HUES48 (cell line): Measurements from ENCODE around the gene OSBPL3.
"Not testable (repeated sequence)": the region's sequence is repeated elsewhere in the genome, so short reads cannot be mapped to it uniquely, and the experiment has no call there.

Experiments used
- H3K27ac ChIP-seq: one replicate; pipeline ENCODE4 v1.7.0; 2013; ENCODE audit warnings: low read depth, low read length, inconsistent platforms
- H3K27me3 ChIP-seq: 2 replicates; pipeline ENCODE4 v1.6.1; 2013; ENCODE audit warnings: mild to moderate bottlenecking, low read length; ENCODE audit not compliant: control insufficient read depth, insufficient read depth
- H3K36me3 ChIP-seq: 2 replicates; pipeline ENCODE4 v1.6.1; 2013; ENCODE audit warnings: low read length; ENCODE audit not compliant: control insufficient read depth, insufficient read depth
- H3K4me1 ChIP-seq: 2 replicates; pipeline ENCODE4 v1.6.1; 2013; ENCODE audit warnings: mild to moderate bottlenecking, low read length; ENCODE audit not compliant: control insufficient read depth, insufficient read depth
- H3K4me3 ChIP-seq: 2 replicates; pipeline ENCODE4 v1.5.1; 2013; ENCODE audit warnings: mild to moderate bottlenecking, low read depth, low read length
- H3K9ac ChIP-seq: 2 replicates; pipeline ENCODE4 v1.6.1; 2013; ENCODE audit warnings: mild to moderate bottlenecking, low read depth, low read length, moderate library complexity
- H3K9me3 ChIP-seq: 2 replicates; pipeline ENCODE4 v1.6.1; 2013; ENCODE audit warnings: low read length; ENCODE audit not compliant: control insufficient read depth, insufficient read depth

The OSBPL3 gene

DNA sequence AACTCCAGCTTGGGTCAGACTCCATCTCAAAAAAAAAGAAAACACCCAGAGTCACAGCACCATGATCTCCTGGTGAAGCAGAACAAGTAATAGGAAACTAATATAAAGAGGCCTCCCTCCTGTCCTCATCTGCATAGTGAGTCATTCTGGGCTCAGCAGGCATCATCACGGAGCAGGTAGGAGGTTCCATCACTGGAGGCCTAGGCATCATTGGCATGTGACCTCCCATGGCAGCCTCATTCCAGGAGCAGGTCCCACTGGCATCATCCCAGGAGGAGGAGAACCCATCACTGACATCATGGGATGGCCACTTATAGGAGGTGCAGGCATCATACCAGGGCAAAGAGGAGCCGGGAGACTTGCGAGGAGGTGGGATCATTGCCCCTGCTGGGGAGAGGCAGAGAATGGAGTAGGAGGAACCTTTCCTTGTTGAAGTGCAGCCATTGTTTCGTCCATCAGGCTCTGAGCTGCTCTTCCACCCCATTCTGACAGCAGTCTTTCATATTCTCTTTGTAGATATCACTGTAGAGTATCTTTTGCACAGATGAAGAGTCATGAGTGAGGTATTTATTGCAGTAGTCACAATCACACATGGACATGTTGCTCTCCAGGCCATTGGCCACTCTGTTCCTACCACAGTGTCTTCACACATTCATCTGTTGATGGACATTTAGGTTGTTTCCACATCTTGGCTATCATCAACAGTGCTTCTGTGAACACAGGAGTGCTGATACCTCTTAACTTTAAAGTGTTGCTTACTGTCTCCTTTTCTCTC, 73.8 kb downstream of the OSBPL3 start:
- H3K36me3 ChIP-seq = no peaks in the 10 kb centered on the region
- peaks cover 6% of the 10 kb centered on the region; the same call in 1 of the 2 replicates for H3K4me1 ChIP-seq
- H3K9ac ChIP-seq = no peak overlapping the region
- no peaks in the 10 kb centered on the region for H3K9me3 ChIP-seq
- no peak overlapping the region for H3K27ac ChIP-seq
- H3K27me3 ChIP-seq = no peaks in the 10 kb centered on the region
- H3K4me3 ChIP-seq = no peak overlapping the region

DNA sequence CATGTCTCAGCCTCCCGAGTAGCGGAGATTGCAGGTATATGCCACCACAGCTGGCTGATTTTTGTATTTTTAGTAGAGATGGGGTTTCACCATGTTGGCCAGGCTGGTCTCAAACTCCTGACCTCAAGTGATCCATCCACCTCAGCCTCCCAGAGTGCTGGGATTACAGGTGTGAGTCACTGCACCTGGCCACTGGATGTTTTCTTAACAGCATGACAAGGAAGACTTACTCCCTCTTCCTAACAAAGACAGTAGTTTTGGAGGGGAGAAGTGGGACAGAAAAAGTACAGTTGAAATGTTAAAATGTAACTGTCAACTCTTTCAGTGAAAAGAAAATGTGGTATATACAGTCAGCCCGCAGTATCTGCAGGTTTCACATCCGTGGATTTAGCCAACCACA, 76.0 kb downstream of the OSBPL3 start:
- H3K9me3 ChIP-seq, H3K9ac ChIP-seq, H3K27me3 ChIP-seq, H3K36me3 ChIP-seq, H3K27ac ChIP-seq, H3K4me1 ChIP-seq, H3K4me3 ChIP-seq: not testable (repeated sequence)

GRCh38 chr7:24903559-24903958, 76.4 kb downstream of the OSBPL3 start:
- no peaks in the 10 kb centered on the region for H3K36me3 ChIP-seq
- no peaks in the 10 kb centered on the region for H3K9me3 ChIP-seq
- H3K9ac ChIP-seq = no peak overlapping the region
- H3K27me3 ChIP-seq = no peaks in the 10 kb centered on the region
- H3K4me3 ChIP-seq = no peak overlapping the region
- no peaks in the 10 kb centered on the region for H3K4me1 ChIP-seq
- H3K27ac ChIP-seq = no peak overlapping the region

GRCh38 chr7:24902931-24903330, 77.0 kb downstream of the OSBPL3 start:
- no peak overlapping the region for H3K9ac ChIP-seq
- no peaks in the 10 kb centered on the region for H3K4me1 ChIP-seq
- H3K27ac ChIP-seq = no peak overlapping the region
- no peaks in the 10 kb centered on the region for H3K9me3 ChIP-seq
- H3K4me3 ChIP-seq = no peak overlapping the region
- no peaks in the 10 kb centered on the region for H3K36me3 ChIP-seq
- H3K27me3 ChIP-seq = no peaks in the 10 kb centered on the region

- Histone ChIP-seq H3K27me3 (no peaks in the 10 kb centered on the region), H3K9me3 (no peaks in the 10 kb centered on the region), H3K36me3 (no peaks in the 10 kb centered on the region), H3K4me3 (no peak overlapping the region), H3K27ac (no peak overlapping the region), H3K9ac (no peak overlapping the region), H3K4me1 (no peaks in the 10 kb centered on the region)
These were observed 77.7 kb downstream of the OSBPL3 start for GRCh38 chr7:24902276-24902675.

DNA sequence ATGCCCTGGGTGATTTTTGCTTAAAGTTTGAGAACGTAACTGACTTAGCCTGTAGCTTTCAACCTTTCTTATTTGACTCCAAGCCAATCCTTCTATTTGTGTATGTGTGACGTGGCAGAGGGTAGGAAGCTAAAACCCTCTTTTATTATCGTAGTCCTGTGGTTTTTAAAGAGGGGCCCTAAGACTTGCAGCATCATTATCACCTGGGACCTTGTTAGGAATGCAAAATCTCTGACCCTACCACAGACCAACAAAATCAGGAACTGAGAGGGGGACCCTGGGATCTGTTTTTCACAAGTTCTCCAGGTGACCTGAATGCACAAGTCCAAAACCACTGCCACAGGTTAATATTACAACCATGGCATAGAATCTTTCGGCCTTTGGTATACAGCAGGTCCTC, 80.1 kb downstream of the OSBPL3 start:
- peaks cover 4% of the 10 kb centered on the region; the same call in 1 of the 2 replicates for H3K4me1 ChIP-seq
- H3K4me3 ChIP-seq = no peak overlapping the region
- H3K9me3 ChIP-seq = no peaks in the 10 kb centered on the region
- H3K27me3 ChIP-seq = no peaks in the 10 kb centered on the region
- H3K27ac ChIP-seq = no peak overlapping the region
- no peak overlapping the region for H3K9ac ChIP-seq
- no peaks in the 10 kb centered on the region for H3K36me3 ChIP-seq

- H3K4me1 ChIP-seq = peaks cover 7% of the 10 kb centered on the region
- no peak overlapping the region for H3K4me3 ChIP-seq
- H3K36me3 ChIP-seq = no peaks in the 10 kb centered on the region
- no peak overlapping the region for H3K27ac ChIP-seq
- no peak overlapping the region for H3K9ac ChIP-seq
- no peaks in the 10 kb centered on the region for H3K9me3 ChIP-seq
- H3K27me3 ChIP-seq = no peaks in the 10 kb centered on the region
These were observed 80.8 kb downstream of the OSBPL3 start for GRCh38 chr7:24899161-24899560.

- Histone ChIP-seq H3K36me3 (no peaks in the 10 kb centered on the region), H3K9ac (no peak overlapping the region), H3K4me1 (peaks cover 7% of the 10 kb centered on the region), H3K9me3 (no peaks in the 10 kb centered on the region), H3K27ac (no peak overlapping the region), H3K27me3 (no peaks in the 10 kb centered on the region), H3K4me3 (no peak overlapping the region)
These were observed 81.3 kb downstream of the OSBPL3 start for GRCh38 chr7:24898691-24899090.

DNA sequence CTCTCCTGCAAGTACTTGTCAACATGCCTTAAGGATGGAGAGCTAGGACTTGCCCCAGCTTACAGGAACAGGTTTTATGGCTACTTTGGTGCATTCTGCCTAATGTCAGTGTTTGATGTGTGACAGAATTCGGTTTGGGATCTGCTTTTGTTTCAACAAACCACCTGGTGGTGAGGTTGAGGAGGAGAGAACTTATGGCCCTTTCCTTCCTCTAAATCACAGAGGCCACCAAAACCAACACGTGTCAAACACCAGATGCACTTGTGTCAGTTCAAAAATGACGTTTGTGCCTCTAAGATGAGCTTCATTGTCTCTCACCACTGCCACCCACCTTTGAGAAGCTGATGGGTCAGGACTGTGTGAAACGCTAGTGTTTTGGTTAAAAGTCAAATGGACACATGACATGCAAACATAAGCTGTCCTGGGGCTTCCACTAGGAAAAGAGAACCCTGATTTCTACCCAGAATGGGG, 83.9 kb downstream of the OSBPL3 start:
- Histone ChIP-seq H3K27me3 (no peaks in the 10 kb centered on the region), H3K36me3 (no peaks in the 10 kb centered on the region), H3K9ac (no peak overlapping the region), H3K27ac (no peak overlapping the region), H3K4me3 (no peak overlapping the region), H3K9me3 (no peaks in the 10 kb centered on the region), H3K4me1 (peaks cover 13% of the 10 kb centered on the region)

- Histone ChIP-seq H3K9ac (no peak overlapping the region), H3K27ac (no peak overlapping the region), H3K4me3 (no peak overlapping the region), H3K9me3 (no peaks in the 10 kb centered on the region), H3K27me3 (no peaks in the 10 kb centered on the region), H3K4me1 (peaks cover 13% of the 10 kb centered on the region), H3K36me3 (no peaks in the 10 kb centered on the region)
These were observed 85.4 kb downstream of the OSBPL3 start for GRCh38 chr7:24894429-24895221.

DNA sequence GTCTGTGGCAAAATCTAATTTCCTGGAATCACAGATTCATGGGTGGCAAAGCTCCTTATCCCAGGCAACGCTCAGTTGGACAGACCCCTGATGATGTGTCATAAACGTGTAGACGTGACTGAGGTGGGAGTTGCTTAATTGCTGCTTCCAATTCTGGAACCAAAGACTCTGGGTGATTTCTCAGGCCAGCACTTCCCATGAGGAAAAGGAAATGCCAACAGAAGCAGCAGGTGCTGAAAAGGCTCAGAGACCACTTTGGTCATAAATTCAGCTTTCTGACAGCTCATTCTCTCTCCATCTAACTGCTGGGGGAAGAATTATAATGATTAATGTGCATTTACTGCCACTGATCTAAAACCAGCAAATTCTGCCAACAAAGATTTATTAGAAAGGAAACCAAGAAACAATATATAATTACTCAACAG, 88.7 kb downstream of the OSBPL3 start:
- Histone ChIP-seq H3K27me3 (no peaks in the 10 kb centered on the region), H3K9ac (no peak overlapping the region), H3K36me3 (no peaks in the 10 kb centered on the region), H3K4me1 (peaks cover 13% of the 10 kb centered on the region), H3K27ac (no peak overlapping the region), H3K4me3 (no peak overlapping the region), H3K9me3 (no peaks in the 10 kb centered on the region)
